Endothelial cell (in vitro differentiated cells): Measurements from ENCODE around the gene OTOGL. TPM values are rescaled to one million over a fixed set of nuclear protein-coding genes. Genes with fewer than 3 reads are reported as not detected.

ENCODE experiments used
- DNase-seq: peaks from one replicate; pipeline ENCODE4 v3.0.0; 2021; ENCODE audit warnings: low spot score
- H3K27ac Mint-ChIP-seq: one replicate; pipeline ENCODE4 v1.8.0; 2021; ENCODE audit warnings: mixed read lengths, inconsistent platforms; ENCODE audit not compliant: unreplicated experiment
- H3K27me3 Mint-ChIP-seq: one replicate; pipeline ENCODE4 v1.8.0; 2021; ENCODE audit warnings: mild to moderate bottlenecking, moderate library complexity, mixed read lengths, inconsistent platforms; ENCODE audit not compliant: unreplicated experiment
- H3K36me3 Mint-ChIP-seq: one replicate; pipeline ENCODE4 v1.8.0; 2021; ENCODE audit warnings: mild to moderate bottlenecking, low read depth, mixed read lengths, inconsistent platforms; ENCODE audit not compliant: unreplicated experiment
- H3K4me1 Mint-ChIP-seq: one replicate; pipeline ENCODE4 v1.8.0; 2021; ENCODE audit warnings: mild to moderate bottlenecking, mixed read lengths, inconsistent platforms; ENCODE audit not compliant: unreplicated experiment
- H3K4me3 Mint-ChIP-seq: one replicate; pipeline ENCODE4 v1.8.0; 2021; ENCODE audit warnings: mild to moderate bottlenecking, mixed read lengths, inconsistent platforms; ENCODE audit not compliant: unreplicated experiment
- H3K9me3 Mint-ChIP-seq: one replicate; pipeline ENCODE4 v1.8.0; 2021; ENCODE audit warnings: mixed read lengths, inconsistent platforms; ENCODE audit not compliant: unreplicated experiment
- CTCF ChIP-seq: fragments of 200-600 bp; sonication (generic); IDR thresholded peaks from one replicate; pipeline ENCODE4 v1.5.0; 2021; ENCODE audit warnings: antibody characterized with exemption; ENCODE audit not compliant: unreplicated experiment
- total RNA-seq: library from RNA; stranded (reverse); fragmentation: NEBNext Ultra II Directional; extraction: Animal tissue kit (Norgen Biotek cat#: 25700); gene quantifications from one replicate; pipeline ENCODE4 v1.2.1, GENCODE V29; 2021; ENCODE audit not compliant: unreplicated experiment

Gene OTOGL
- total RNA-seq, 1 donor from 2014 or later = 0.31 TPM

- TF ChIP-seq CTCF = peak; percentile 65
- Mint-ChIP-seq H3K27me3 (no peaks in the 10 kb centered on the region), H3K4me1 (no peaks in the 10 kb centered on the region)
Measured at GRCh38 chr12:80195074-80195726, 95.9 kb downstream of the OTOGL start.

GRCh38 chr12:80195737-80196136 lies 96.4 kb downstream of the OTOGL start:
- H3K27me3 Mint-ChIP-seq = no peaks in the 10 kb centered on the region
- TF ChIP-seq CTCF = no peak

More at GRCh38 chr12:80195074-80195726, 95.9 kb downstream of the OTOGL start:
- Mint-ChIP-seq H3K9me3 (no peaks in the 10 kb centered on the region), H3K4me3 (no peak overlapping the region), H3K36me3 (no peaks in the 10 kb centered on the region), H3K27ac (no peak overlapping the region)
- DNase-seq = peak; percentile 52

GRCh38 chr12:80196419-80196818 lies 97.1 kb downstream of the OTOGL start:
- Mint-ChIP-seq H3K36me3 (no peaks in the 10 kb centered on the region), H3K4me1 (no peaks in the 10 kb centered on the region), H3K4me3 (no peak overlapping the region), H3K9me3 (no peaks in the 10 kb centered on the region), H3K27ac (no peak overlapping the region), H3K27me3 (no peaks in the 10 kb centered on the region)
- no peak for TF ChIP-seq CTCF
- no peak for DNase-seq

More at GRCh38 chr12:80195737-80196136, 96.4 kb downstream of the OTOGL start:
- no peaks in the 10 kb centered on the region for H3K9me3 Mint-ChIP-seq
- no peaks in the 10 kb centered on the region for H3K36me3 Mint-ChIP-seq
- no peak overlapping the region for H3K4me3 Mint-ChIP-seq
- H3K27ac Mint-ChIP-seq = no peak overlapping the region
- DNase-seq = no peak
- no peaks in the 10 kb centered on the region for H3K4me1 Mint-ChIP-seq

GRCh38 chr12:80198782-80199337 lies 99.5 kb downstream of the OTOGL start:
- Mint-ChIP-seq H3K4me3 (no peak overlapping the region), H3K27ac (no peak overlapping the region), H3K27me3 (no peaks in the 10 kb centered on the region), H3K9me3 (no peaks in the 10 kb centered on the region), H3K4me1 (no peaks in the 10 kb centered on the region), H3K36me3 (no peaks in the 10 kb centered on the region)
- no peak for TF ChIP-seq CTCF
- DNase-seq = no peak

GRCh38 chr12:80199931-80200330 lies 100.6 kb downstream of the OTOGL start:
- TF ChIP-seq CTCF = no peak
- no peaks in the 10 kb centered on the region for H3K36me3 Mint-ChIP-seq
- H3K4me3 Mint-ChIP-seq = no peak overlapping the region
- no peak overlapping the region for H3K27ac Mint-ChIP-seq
- H3K4me1 Mint-ChIP-seq = no peaks in the 10 kb centered on the region
- DNase-seq = no peak
- no peaks in the 10 kb centered on the region for H3K27me3 Mint-ChIP-seq
- no peaks in the 10 kb centered on the region for H3K9me3 Mint-ChIP-seq
